ENCODE measurements around the gene DPP10. TPM values are rescaled to one million over a fixed set of nuclear protein-coding genes. Genes with fewer than 3 reads are reported as not detected.

Gene DPP10
- total RNA-seq, 4 donors from 2014 or later, result 1.9 to 8.3 (median 2.9) TPM

- Histone ChIP-seq H3K9me3 (no peaks in the 10 kb centered on the region), H3K4me3 (no peak overlapping the region), H3K27me3 (no peaks in the 10 kb centered on the region), H3K27ac (no peak overlapping the region), H3K4me1 (no peaks in the 10 kb centered on the region), H3K36me3 (no peaks in the 10 kb centered on the region)
- TF ChIP-seq CTCF (IDR thresholded peaks at IDR 0.05), result no peak
- no peak for TF ChIP-seq POLR2A (IDR thresholded peaks at IDR 0.05)
- no peak for DNase-seq
These were observed 871.7 kb downstream of the DPP10 start for GRCh38 chr2:115314119-115314518.

GRCh38 chr2:115327061-115327460, 884.6 kb downstream of the DPP10 start:
- Histone ChIP-seq H3K4me3 (no peak overlapping the region), H3K9me3 (no peaks in the 10 kb centered on the region), H3K27me3 (no peaks in the 10 kb centered on the region), H3K36me3 (no peaks in the 10 kb centered on the region), H3K27ac (no peak overlapping the region), H3K4me1 (no peaks in the 10 kb centered on the region)
- DNase-seq, result no peak
- TF ChIP-seq CTCF (IDR thresholded peaks at IDR 0.05) (no peak), POLR2A (IDR thresholded peaks at IDR 0.05) (no peak)

GRCh38 chr2:115359550-115359949, 917.1 kb downstream of the DPP10 start:
- Histone ChIP-seq H3K27me3 (no peaks in the 10 kb centered on the region), H3K36me3 (no peaks in the 10 kb centered on the region), H3K4me3 (no peak overlapping the region), H3K9me3 (peaks cover 0 to 6% (median 0%) of the 10 kb centered on the region in 4 donors), H3K4me1 (no peaks in the 10 kb centered on the region), H3K27ac (no peak overlapping the region)
- TF ChIP-seq POLR2A (IDR thresholded peaks at IDR 0.05) (no peak), CTCF (IDR thresholded peaks at IDR 0.05) (no peak)
- no peak for DNase-seq

GRCh38 chr2:115364093-115364492, 921.7 kb downstream of the DPP10 start:
- no peaks in the 10 kb centered on the region for H3K27me3 ChIP-seq
- H3K27ac ChIP-seq, result no peak overlapping the region
- TF ChIP-seq POLR2A (IDR thresholded peaks at IDR 0.05) (no peak), CTCF (IDR thresholded peaks at IDR 0.05) (no peak)
- no peaks in the 10 kb centered on the region for H3K36me3 ChIP-seq
- no peaks in the 10 kb centered on the region for H3K9me3 ChIP-seq
- no peaks in the 10 kb centered on the region for H3K4me1 ChIP-seq
- H3K4me3 ChIP-seq, result no peak overlapping the region
- DNase-seq, result no peak

GRCh38 chr2:115369400-115369799, 927.0 kb downstream of the DPP10 start:
- Histone ChIP-seq H3K4me3 (no peak overlapping the region), H3K9me3 (peaks cover 0 to 13% (median 0%) of the 10 kb centered on the region in 4 donors), H3K4me1 (no peaks in the 10 kb centered on the region), H3K27me3 (no peaks in the 10 kb centered on the region), H3K27ac (no peak overlapping the region), H3K36me3 (no peaks in the 10 kb centered on the region)
- TF ChIP-seq CTCF (IDR thresholded peaks at IDR 0.05) (no peak), POLR2A (IDR thresholded peaks at IDR 0.05) (no peak)
- DNase-seq, result no peak

GRCh38 chr2:115374981-115375380, 932.5 kb downstream of the DPP10 start:
- Histone ChIP-seq H3K4me3 (no peak overlapping the region), H3K9me3 (peaks cover 0 to 23% (median 2%) of the 10 kb centered on the region in 4 donors), H3K36me3 (no peaks in the 10 kb centered on the region), H3K27me3 (no peaks in the 10 kb centered on the region), H3K4me1 (no peaks in the 10 kb centered on the region), H3K27ac (no peak overlapping the region)
- DNase-seq, result no peak
- TF ChIP-seq POLR2A (IDR thresholded peaks at IDR 0.05) (no peak), CTCF (IDR thresholded peaks at IDR 0.05) (no peak)
